Fibroblast of mammary gland (primary cell): ENCODE data around the gene CDH13.

Experiments
- DNase-seq: peaks from one replicate; pipeline ENCODE4 v3.0.0-alpha.2; 2010; ENCODE audit warnings: low read depth
- H3K4me3 ChIP-seq: 2 replicates; pipeline ENCODE4 v1.5.1; 2011; ENCODE audit warnings: low read depth, mild to moderate bottlenecking, low read length, moderate library complexity; ENCODE audit not compliant: control insufficient read depth
- TF ChIP-seq, protein P1 (sequence below): conservative IDR thresholded peaks from 2 replicates; pipeline ENCODE4 v1.5.1; 2011; ENCODE audit warnings: low read depth, low read length, inconsistent platforms; ENCODE audit not compliant: control insufficient read depth, insufficient read depth

Gene CDH13

DNA sequence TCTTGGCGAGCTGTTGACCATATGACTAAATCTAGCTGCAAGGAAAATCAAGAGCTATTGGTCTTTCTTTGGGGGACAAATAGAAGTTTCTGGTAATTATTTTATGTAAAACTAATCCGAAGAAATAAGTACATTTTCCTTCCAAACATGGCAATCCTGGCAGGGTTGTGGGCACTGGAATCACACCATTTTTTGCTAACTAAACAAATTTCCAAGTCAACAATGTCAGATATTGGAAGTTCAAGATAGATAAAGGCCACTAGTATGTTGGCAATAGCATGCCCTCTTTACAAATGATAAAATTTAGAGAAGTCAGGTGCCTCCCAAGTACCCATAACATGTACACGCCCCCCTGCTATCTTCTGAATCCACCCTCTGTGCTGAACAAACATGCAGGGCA, 330.4 kb downstream of the CDH13 start:
- no peak for DNase-seq
- TF ChIP-seq, protein P1, sequence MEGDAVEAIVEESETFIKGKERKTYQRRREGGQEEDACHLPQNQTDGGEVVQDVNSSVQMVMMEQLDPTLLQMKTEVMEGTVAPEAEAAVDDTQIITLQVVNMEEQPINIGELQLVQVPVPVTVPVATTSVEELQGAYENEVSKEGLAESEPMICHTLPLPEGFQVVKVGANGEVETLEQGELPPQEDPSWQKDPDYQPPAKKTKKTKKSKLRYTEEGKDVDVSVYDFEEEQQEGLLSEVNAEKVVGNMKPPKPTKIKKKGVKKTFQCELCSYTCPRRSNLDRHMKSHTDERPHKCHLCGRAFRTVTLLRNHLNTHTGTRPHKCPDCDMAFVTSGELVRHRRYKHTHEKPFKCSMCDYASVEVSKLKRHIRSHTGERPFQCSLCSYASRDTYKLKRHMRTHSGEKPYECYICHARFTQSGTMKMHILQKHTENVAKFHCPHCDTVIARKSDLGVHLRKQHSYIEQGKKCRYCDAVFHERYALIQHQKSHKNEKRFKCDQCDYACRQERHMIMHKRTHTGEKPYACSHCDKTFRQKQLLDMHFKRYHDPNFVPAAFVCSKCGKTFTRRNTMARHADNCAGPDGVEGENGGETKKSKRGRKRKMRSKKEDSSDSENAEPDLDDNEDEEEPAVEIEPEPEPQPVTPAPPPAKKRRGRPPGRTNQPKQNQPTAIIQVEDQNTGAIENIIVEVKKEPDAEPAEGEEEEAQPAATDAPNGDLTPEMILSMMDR, result no peak
- H3K4me3 ChIP-seq, result no peak overlapping the region

DNA sequence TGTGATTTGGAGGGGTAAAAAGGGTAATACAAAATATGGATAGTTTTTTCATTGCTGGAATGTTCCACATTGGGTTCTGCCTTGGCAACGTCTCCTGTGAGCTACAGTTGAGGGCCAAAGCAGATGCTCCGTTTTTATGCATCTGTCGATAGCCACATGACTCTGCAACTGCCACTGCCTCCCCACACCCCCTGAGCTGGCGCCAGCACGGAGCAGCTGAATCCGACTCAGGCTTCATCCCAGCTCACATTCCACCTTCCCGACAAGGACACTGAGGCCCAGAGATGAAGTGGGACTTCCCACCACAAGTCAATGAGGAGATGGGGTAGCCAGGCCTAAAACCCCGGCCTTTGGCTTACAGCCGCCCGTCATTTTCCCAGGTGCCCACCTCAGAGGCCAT, 334.1 kb downstream of the CDH13 start:
- no peak for DNase-seq
- TF ChIP-seq, protein P1, result no peak
- H3K4me3 ChIP-seq, result no peak overlapping the region

DNA sequence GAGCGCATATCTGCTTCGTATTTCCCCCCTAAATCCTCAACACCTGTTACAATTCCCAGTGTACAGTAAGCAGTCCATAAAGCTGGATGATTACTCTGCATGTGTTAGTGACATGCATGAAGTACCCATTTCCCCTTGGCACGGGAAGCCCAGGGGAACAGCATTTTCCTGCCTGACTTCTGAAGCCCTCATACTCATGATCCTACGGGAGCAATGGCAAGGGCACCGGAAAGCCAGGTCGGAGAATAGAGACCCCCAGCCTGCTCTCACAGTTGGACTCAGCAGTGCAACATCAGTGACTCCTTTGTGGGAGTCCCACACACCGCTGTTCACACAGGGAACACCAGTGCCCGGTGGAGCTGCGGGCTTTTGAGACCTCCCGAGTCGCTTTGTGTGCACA, 336.9 kb downstream of the CDH13 start:
- no peak for DNase-seq
- TF ChIP-seq, protein P1, result no peak
- no peak overlapping the region for H3K4me3 ChIP-seq

DNA sequence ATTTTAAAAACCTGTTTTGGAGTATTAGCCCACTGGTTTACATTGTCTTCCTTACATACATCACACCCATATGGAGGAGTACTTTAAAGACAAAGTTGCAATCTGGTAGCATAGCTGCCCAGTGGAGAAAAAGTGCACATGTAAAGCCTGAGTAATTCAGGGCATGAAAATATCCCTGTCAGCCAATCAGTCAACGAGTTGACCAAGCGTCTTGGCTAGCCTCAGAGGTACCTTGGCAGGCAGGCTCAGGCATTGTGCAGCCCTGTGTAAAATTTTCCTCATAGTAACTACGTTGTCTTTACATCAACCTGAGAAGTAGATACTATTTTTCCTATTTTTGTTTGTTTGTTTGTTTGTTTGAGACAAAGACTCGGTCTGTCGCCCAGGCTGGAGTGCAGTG, 339.0 kb downstream of the CDH13 start:
- TF ChIP-seq, protein P1, result no peak

DNA sequence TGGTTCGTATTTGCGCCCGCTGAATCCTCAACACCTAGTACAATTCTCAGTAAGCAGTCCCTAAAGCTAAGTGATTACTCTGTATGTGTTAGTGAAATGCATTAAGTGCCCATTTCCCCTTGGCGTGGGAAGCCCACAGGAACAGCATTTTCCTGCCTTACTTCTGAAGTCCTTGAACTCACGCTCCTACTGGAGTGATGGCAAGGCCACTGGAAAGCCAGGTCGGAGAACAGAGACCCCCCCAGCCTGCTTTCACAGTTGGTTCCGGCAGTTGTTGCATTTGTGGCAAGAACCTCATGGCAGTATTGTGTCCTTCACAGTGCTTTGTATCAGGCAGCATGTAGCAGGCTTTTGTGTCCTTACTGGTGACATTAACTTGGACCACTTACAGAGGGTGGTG, 340.7 kb downstream of the CDH13 start:
- no peak overlapping the region for H3K4me3 ChIP-seq
- TF ChIP-seq, protein P1, result no peak
- DNase-seq, result no peak

More for the DNA sequence above, 339.0 kb downstream of the CDH13 start:
- no peak overlapping the region for H3K4me3 ChIP-seq
- no peak for DNase-seq

DNA sequence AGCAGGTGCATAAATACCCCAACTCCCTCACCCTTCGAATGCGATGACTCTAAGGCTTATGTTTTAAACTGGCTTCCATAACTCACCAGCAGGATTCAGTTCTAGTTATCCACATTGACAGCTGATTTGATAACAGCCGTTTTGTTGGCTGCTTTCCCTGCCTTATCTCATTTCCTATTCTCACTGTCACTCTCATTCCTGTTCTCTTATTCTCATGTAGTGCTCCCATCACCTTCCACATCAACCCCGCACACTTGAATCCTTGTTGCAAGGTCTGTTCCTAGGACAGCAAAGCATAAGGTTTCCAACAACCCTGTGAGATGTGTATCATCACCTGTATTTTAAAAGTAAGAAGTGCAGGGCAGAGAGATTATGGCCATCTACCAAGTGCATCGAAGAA, 344.4 kb downstream of the CDH13 start:
- no peak overlapping the region for H3K4me3 ChIP-seq
- no peak for DNase-seq
- TF ChIP-seq, protein P1, result no peak

DNA sequence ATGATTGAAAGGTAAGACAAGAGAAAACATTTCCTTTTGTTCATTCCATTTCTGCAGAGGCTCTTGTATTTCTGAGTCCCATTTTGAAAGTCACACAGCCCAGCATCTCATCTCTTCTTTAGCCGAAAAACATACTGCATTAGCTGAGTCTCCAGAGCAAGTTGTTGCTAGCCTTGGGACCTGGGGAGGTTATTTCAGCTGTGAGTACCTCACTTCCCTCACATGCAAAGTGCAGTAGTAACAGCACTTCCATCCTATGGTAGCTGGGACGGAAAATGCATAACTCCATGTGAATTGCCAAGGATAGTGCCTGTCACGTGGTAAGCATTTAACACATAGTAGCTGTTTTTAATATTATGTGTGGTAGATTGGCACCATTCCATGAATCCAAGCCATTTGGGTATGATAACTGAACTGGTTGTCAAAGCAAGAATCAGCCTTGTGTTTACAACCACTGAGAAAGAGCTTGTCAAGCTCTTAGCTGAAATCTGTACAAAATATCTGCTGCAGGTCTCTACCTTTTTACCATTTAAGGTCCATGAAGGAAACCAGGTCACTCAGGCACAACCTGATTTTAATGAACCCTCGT, 345.7 kb downstream of the CDH13 start:
- H3K4me3 ChIP-seq, result no peak overlapping the region
- DNase-seq, result no peak
- TF ChIP-seq, protein P1, result no peak
